Muscle layer of duodenum (tissue), 2 donors: Measurements from ENCODE around the gene TRUB1.
A peak's percentile ranks its signal among the peaks of the same experiment; 100 is the strongest.
"Not testable (repeated sequence)": the region's sequence is repeated elsewhere in the genome, so short reads cannot be mapped to it uniquely, and the experiment has no call there.

Source experiments
- H3K27ac ChIP-seq: one replicate; pipeline ENCODE4 v1.7.0; 2013; ENCODE audit warnings: mild to moderate bottlenecking, low read length
- H3K27me3 ChIP-seq: one replicate; pipeline ENCODE4 v1.7.0; 2013; ENCODE audit warnings: low read depth, mild to moderate bottlenecking, control low read depth, low read length
- H3K36me3 ChIP-seq, 2 donors: one replicate each; pipeline ENCODE4 v1.7.0; 2013; ENCODE audit warnings: low read length in 2 of 2, control low read depth in 1 of 2, mild to moderate bottlenecking in 1 of 2; ENCODE audit not compliant: insufficient read depth in 2 of 2, control insufficient read depth in 1 of 2
- H3K4me1 ChIP-seq, 2 donors: one replicate each; pipeline ENCODE4 v1.7.0; 2013; ENCODE audit warnings: low read length in 2 of 2, mild to moderate bottlenecking in 2 of 2, control low read depth in 1 of 2, moderate library complexity in 1 of 2; ENCODE audit not compliant: insufficient read depth in 2 of 2, control insufficient read depth in 1 of 2
- H3K4me3 ChIP-seq, 2 donors: one replicate each; pipeline ENCODE4 v1.7.0; 2013; ENCODE audit warnings: low read length in 2 of 2, low read depth in 1 of 2, mild to moderate bottlenecking in 1 of 2
- H3K9me3 ChIP-seq, 2 donors: one replicate each; pipeline ENCODE4 v1.7.0; 2013; ENCODE audit warnings: low read length in 2 of 2, control low read depth in 1 of 2, mild to moderate bottlenecking in 1 of 2; ENCODE audit not compliant: control insufficient read depth in 1 of 2
- donor health status: healthy.

TRUB1 gene

DNA sequence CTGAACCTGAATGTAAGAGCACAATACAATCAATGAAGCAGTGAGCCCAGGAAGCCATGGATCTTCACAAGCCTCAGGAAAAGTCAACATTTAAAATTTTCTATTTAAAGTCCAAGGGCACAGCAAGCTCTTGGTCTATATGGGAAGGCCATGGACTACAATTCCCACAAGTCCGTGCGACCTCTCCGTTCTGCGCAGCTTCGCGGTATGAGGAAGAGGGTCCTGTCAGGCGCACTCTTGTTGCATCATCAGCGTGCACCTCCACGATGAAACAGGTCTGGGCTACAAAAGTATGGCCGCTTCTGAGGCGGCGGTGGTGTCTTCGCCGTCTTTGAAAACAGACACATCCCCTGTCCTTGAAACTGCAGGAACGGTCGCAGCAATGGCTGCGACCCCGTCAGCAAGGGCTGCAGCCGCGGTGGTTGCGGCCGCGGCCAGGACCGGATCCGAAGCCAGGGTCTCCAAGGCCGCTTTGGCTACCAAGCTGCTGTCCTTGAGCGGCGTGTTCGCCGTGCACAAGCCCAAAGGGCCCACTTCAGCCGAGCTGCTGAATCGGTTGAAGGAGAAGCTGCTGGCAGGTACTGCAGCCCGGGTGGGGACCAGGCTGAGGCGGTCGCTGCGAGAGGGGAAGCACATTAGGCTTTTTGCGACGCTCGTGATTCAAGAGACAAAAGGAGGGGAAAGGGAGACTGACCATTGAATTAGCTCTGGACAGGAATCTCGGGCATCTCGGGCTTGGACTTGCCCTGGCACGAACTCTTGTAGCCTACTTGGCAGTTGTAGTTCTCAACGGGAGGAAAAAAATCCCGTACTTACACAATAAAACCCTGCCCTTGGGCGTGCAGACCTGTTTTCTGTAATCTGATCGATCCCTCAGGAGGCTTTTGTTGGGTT lies at the start of gene TRUB1:
TSS of gene TRUB1 (plus strand) at position 234 of the 894 bp plus-strand sequence. CDS start at position 293, 59 bp downstream.
- no peaks in the 10 kb centered on the region for H3K27me3 ChIP-seq
- peak within 1 kb of the TSS; percentile 81 to 100 for H3K4me3 ChIP-seq
- H3K27ac ChIP-seq = peak within 1 kb of the TSS; percentile 82
- no peaks in the 10 kb centered on the region for H3K9me3 ChIP-seq
- peaks cover 8 to 11% of the 10 kb centered on the region in 2 donors for H3K36me3 ChIP-seq
- H3K4me1 ChIP-seq = peaks cover 11 to 15% of the 10 kb centered on the region in 2 donors

DNA sequence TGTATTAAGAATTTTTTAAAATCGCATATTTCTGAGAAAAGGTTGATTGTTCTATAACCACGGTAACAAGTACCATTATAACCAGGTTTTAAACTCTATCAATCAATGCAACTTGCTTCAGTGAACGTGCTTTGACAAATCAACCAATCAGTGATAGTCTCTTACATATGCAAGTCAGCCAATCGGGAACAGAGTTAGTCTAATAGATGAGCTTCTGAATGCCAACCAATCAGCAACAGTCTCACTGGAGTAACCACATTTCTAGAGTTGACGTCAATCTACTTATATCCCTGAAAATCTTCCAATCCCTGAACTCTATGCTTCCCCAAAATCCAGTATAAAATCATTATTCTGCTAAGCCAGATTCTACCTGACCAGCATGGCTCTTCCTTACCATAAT lies 44.7 kb upstream of the TRUB1 start:
- no peak overlapping the region for H3K4me3 ChIP-seq
- H3K4me1 ChIP-seq = no peaks in the 10 kb centered on the region
- H3K9me3 ChIP-seq = no peaks in the 10 kb centered on the region
- no peaks in the 10 kb centered on the region for H3K27me3 ChIP-seq
- no peaks in the 10 kb centered on the region for H3K36me3 ChIP-seq
- no peak overlapping the region for H3K27ac ChIP-seq

DNA sequence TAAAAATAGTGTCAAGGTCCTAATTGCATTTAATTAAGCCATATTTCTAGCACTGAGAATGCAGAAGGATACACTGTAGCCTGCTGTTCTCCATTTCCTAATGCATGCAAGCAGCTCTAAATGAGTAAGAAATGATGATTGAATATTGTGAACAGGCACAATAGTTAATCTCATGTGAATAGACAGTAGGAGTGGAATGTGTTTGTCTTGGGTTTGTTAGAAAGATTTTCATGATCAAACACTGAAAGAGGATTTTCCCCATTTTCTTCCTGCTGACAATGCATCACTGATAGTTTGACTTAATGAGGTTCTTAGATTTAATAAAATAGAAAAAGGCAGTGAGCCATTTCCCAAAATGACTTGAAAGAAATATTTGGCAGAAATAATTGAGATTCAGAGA lies 43.1 kb upstream of the TRUB1 start:
- no peak overlapping the region for H3K27ac ChIP-seq
- H3K4me1 ChIP-seq = no peaks in the 10 kb centered on the region
- H3K36me3 ChIP-seq = no peaks in the 10 kb centered on the region
- H3K27me3 ChIP-seq = no peaks in the 10 kb centered on the region
- no peak overlapping the region for H3K4me3 ChIP-seq
- H3K9me3 ChIP-seq = no peaks in the 10 kb centered on the region

DNA sequence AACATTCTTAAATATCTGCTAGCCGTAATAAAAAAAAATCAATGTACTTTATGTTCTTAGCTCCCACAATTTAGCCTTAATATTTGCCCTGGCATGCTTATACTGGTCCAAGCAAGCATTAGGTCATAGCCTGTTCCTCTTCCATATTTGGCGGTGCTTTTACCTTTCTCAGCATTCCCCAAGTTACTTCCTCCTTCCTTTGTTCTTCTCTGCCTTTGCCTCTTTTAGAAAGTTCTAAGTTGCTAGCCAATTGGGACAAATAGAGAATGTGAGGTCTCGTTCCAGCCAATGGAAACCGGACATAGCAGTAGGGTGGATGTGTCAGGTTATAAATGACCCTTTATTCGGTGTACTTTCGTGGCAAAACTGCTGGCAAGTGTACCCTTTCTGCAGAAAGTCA lies 41.0 kb upstream of the TRUB1 start:
- H3K9me3 ChIP-seq, H3K27ac ChIP-seq, H3K36me3 ChIP-seq, H3K4me3 ChIP-seq, H3K4me1 ChIP-seq, H3K27me3 ChIP-seq: not testable (repeated sequence)

DNA sequence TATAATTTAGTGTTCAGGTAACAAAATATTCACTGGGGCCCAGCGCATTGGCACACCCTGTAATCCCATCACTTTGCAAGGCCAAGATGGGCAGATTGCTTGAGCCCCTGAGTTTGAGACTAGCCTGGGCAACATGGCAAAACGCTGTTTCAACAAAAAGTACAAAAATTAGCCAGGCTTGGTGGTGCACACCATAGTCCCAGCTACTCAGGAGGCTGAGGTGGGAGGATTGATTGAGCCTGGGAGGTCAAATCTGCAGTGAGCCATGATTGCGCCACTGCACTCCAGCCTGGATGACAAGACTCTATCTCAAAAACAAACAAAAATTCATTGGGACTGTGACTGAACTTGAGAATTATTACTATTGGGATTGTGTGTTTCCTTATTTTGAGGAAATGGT lies 40.4 kb upstream of the TRUB1 start:
- no peaks in the 10 kb centered on the region for H3K9me3 ChIP-seq

DNA sequence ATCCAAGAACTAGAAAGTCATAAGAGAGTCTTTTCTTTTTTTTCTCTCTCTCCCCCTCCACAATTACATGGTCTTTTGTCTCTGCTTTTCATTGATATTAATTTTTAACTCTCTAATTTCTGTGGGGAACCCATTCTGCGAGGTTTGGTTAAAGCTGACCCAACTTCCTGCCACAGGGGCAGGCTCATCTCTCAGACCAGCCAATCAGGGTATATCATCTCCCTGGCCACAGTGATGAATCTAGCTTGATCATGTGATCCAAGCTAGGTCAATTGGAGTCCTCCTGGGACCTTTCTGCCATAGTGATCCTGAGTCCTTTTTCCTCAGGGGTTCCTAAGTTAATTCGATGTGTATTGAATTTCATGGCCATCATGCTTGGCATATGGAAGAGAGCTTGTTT lies 38.0 kb upstream of the TRUB1 start:
- Histone ChIP-seq H3K36me3 (no peaks in the 10 kb centered on the region), H3K4me3 (no peak overlapping the region), H3K4me1 (no peaks in the 10 kb centered on the region), H3K27ac (no peak overlapping the region), H3K27me3 (no peaks in the 10 kb centered on the region), H3K9me3 (no peaks in the 10 kb centered on the region)

More for the DNA sequence above, 40.4 kb upstream of the TRUB1 start:
- Histone ChIP-seq H3K4me1 (no peaks in the 10 kb centered on the region), H3K4me3 (no peak overlapping the region), H3K36me3 (no peaks in the 10 kb centered on the region), H3K27me3 (no peaks in the 10 kb centered on the region), H3K27ac (no peak overlapping the region)

DNA sequence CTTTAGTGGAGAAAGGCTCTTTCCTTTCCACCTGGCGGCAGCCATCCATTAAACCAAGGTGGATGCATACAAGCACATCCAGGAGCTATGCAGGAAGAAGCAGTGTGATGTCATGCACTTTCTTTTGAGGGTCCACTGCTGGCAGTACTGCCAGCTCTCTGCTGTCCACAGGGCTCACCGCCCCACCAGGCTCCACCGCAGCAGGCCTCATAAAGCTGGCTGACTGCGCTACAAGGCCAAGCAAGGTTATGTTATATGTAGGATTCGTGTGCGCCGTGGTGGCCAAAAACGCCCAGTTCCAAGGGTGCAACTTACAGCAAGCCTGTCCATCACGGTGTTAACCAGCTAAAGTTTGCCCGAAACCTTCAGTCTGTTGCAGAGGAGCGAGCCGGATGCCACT lies 37.3 kb upstream of the TRUB1 start:
- no peaks in the 10 kb centered on the region for H3K36me3 ChIP-seq
- H3K4me1 ChIP-seq = no peaks in the 10 kb centered on the region
- H3K4me3 ChIP-seq = no peak overlapping the region
- no peak overlapping the region for H3K27ac ChIP-seq
- H3K9me3 ChIP-seq = no peaks in the 10 kb centered on the region
- no peaks in the 10 kb centered on the region for H3K27me3 ChIP-seq

DNA sequence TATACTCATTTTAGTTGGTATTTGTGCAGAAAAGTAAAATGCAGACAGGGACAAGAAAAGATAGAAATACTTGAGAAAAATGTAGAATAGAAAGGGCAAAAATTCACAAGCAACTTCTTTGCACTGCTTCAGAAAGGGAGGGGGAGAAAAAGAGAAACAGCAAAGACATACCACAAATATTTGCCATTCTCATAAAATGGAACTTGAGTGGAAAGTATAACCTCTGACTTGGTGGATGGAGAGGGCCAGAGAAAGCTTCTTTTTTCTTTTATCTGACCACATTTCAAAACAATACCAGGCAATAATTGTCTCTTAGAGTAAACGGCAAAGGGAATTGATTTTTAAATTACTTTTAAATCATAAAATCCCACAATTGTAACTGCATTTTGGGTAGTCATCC lies 35.8 kb upstream of the TRUB1 start:
- Histone ChIP-seq H3K27ac (no peak overlapping the region), H3K9me3 (no peaks in the 10 kb centered on the region), H3K36me3 (no peaks in the 10 kb centered on the region), H3K4me1 (no peaks in the 10 kb centered on the region), H3K27me3 (no peaks in the 10 kb centered on the region), H3K4me3 (no peak overlapping the region)

DNA sequence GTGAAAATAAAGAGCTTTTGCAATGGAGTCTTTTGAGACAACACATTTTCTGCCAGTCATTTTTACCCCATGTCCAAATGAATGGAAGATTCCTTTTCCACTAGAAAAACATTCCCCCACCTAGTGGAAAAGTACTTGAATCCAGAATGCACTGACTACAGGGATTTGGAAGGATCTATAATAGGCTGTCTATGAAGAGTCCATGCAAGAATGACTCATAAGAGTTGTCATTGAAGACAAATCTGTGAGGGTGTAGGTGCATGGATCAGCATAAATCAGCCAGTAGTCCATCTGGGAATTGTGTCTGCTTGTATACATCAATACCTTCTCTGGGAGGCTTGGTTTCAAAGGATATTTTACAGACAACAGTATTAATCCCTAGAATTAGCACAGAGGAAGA lies 32.5 kb upstream of the TRUB1 start:
- Histone ChIP-seq H3K27ac (no peak overlapping the region), H3K36me3 (no peaks in the 10 kb centered on the region)

DNA sequence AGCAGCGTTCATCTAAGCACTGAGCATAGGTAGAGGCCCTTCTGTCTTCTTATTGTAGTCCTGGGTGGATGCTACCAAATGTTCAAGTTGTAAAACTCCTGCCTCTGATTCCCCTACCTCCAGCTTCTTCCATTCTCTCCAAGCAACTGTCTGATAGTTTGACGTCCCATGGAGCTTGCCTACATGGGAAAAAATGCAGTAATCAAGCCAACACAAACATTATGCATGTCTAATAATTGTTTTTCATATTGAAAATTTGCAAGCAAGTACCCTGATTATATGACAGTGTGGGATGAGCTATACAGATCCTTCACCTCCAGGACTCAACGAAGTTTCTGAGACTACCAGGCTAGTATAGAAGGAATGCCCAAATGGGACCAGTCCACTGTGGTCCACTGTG lies 31.0 kb upstream of the TRUB1 start:
- Histone ChIP-seq H3K4me1 (no peaks in the 10 kb centered on the region), H3K9me3 (no peaks in the 10 kb centered on the region), H3K36me3 (no peaks in the 10 kb centered on the region), H3K27ac (no peak overlapping the region), H3K4me3 (no peak overlapping the region), H3K27me3 (no peaks in the 10 kb centered on the region)

More for the DNA sequence above, 32.5 kb upstream of the TRUB1 start:
- Histone ChIP-seq H3K4me1 (no peaks in the 10 kb centered on the region), H3K9me3 (no peaks in the 10 kb centered on the region), H3K27me3 (no peaks in the 10 kb centered on the region), H3K4me3 (no peak overlapping the region)

DNA sequence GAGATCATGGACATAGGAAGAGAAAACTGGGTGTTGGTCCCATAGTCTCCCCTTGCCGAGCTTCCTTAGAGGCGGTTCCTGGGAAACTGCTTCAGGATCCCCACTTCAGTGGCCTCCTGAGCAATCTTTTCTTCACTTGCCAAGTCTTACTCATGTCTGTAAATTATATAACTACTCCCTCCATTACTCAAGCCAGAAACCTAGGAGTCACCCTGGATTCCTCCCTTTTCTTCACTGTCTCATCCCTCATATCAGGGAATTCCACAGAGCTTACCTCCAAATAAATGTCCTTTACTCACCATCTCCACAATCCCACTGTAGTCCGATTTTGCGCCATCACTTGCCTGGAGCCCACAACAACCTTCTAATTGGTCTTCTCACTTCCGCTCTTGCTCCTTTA lies 29.1 kb upstream of the TRUB1 start:
- Histone ChIP-seq H3K4me1 (no peaks in the 10 kb centered on the region), H3K27ac (no peak overlapping the region), H3K27me3 (no peaks in the 10 kb centered on the region), H3K36me3 (no peaks in the 10 kb centered on the region), H3K9me3 (no peaks in the 10 kb centered on the region), H3K4me3 (no peak overlapping the region)
